Left forelimb (tissue), 1 donor: ENCODE measurements around the gene ZNF382.

ENCODE experiments used
- DNase-seq: peaks from one replicate; pipeline ENCODE4 v3.0.0-alpha.2; 2018; ENCODE audit warnings: low spot score

The ZNF382 gene

GRCh38 chr19:36679455-36679854, 74.3 kb downstream of the ZNF382 start:
- DNase-seq, result no peak
